K562 (cell line): ENCODE measurements around the gene NAV2.

ENCODE experiments used
- KLF10 ChIP-seq: fragments of 250-450 bp; sonication (Bioruptor Pico); IDR thresholded peaks from 2 replicates; pipeline ENCODE4 v1.6.1; 2021; ENCODE audit warnings: matching md5 sums
- SP1 ChIP-seq: sonication (generic); formaldehyde crosslinking; IDR thresholded peaks from 2 replicates; pipeline ENCODE4 v1.8.1; 2022; ENCODE audit warnings: mild to moderate bottlenecking, missing genetic modification reagents

- TF ChIP-seq KLF10 (no peak), SP1 (CRISPR knock-in tag) (no peak)
Observed at GRCh38 chr11:19802773-19803293, 90.2 kb downstream of the NAV2 start.
